ENCODE data around the gene IL6ST. TPM values are rescaled to one million over a fixed set of nuclear protein-coding genes. Genes with fewer than 3 reads are reported as not detected.
A peak's percentile ranks its signal among the peaks of the same experiment; 100 is the strongest.

IL6ST gene
- total and polyA plus RNA-seq, 2 donors (not counting 1 experiment from before 2014, with no cell fraction given) = 768 to 978 TPM

DNA sequence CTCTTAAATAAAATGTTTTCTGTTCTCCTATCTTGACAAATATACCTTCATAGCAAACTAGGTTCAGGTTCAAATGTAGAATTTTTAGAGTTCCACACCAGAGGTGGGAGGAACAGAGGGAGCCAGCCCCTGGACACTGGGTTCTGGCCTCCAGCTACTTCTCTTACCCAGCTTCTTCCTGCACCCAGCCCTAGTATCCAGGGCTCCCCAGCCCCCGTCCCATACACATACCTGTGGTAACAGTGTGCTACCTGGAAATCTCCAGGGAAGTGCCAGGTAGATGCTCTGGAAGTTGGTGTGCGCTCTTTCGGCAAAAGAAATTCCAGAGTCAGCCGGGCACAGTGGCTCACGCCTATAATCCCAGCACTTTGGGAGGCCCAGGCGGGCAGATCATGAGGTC lies 33.9 kb upstream of the IL6ST start:
- H3K4me3 ChIP-seq (replicated peaks in 1 of 4; ENCODE audit: control extremely low read depth in 1 of 4, insufficient read depth in 1 of 4, low read depth in 3 of 4, low read length in 4 of 4) = no peak overlapping the region
- H3K9me3 ChIP-seq (ENCODE audit: control insufficient read depth, insufficient read depth, low read depth, low read length) = no peaks in the 10 kb centered on the region
- H3K4me2 ChIP-seq (ENCODE audit: extremely low read depth, insufficient read depth, low read length) = no peak overlapping the region
- no peak for TF ChIP-seq EZH2 (IDR thresholded peaks at IDR 0.05; ENCODE audit: low read length, missing control alignments)
- TF ChIP-seq, protein P1, sequence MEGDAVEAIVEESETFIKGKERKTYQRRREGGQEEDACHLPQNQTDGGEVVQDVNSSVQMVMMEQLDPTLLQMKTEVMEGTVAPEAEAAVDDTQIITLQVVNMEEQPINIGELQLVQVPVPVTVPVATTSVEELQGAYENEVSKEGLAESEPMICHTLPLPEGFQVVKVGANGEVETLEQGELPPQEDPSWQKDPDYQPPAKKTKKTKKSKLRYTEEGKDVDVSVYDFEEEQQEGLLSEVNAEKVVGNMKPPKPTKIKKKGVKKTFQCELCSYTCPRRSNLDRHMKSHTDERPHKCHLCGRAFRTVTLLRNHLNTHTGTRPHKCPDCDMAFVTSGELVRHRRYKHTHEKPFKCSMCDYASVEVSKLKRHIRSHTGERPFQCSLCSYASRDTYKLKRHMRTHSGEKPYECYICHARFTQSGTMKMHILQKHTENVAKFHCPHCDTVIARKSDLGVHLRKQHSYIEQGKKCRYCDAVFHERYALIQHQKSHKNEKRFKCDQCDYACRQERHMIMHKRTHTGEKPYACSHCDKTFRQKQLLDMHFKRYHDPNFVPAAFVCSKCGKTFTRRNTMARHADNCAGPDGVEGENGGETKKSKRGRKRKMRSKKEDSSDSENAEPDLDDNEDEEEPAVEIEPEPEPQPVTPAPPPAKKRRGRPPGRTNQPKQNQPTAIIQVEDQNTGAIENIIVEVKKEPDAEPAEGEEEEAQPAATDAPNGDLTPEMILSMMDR (conservative IDR thresholded peaks at IDR 0.05 in 1 of 2, IDR thresholded peaks at IDR 0.05 in 1 of 2; ENCODE audit: low read depth in 1 of 2, low read length in 2 of 2) = no peak
- no peak overlapping the region for H3K9ac ChIP-seq (ENCODE audit: insufficient read depth, low read length)
- H3K79me2 ChIP-seq (ENCODE audit: control insufficient read depth, insufficient read depth, low read length) = no peaks in the 10 kb centered on the region
- H3K4me1 ChIP-seq (ENCODE audit: control insufficient read depth, extremely low read depth, insufficient read depth, low read length) = peaks cover 5% of the 10 kb centered on the region
- DNase-seq (ENCODE audit: low read depth in 2 of 2) = no peak
- no peak overlapping the region for H3K27ac ChIP-seq (ENCODE audit: insufficient read depth, low read length)
- no peaks in the 10 kb centered on the region for H3K36me3 ChIP-seq (ENCODE audit: control insufficient read depth, insufficient read depth, low read length)
- H4K20me1 ChIP-seq (ENCODE audit: control insufficient read depth, extremely low read depth, insufficient read depth, low read length) = no peaks in the 10 kb centered on the region
- H2AFZ ChIP-seq (ENCODE audit: low read length) = no peak overlapping the region
- H3K27me3 ChIP-seq (ENCODE audit: control insufficient read depth, insufficient read depth, low read length) = no peaks in the 10 kb centered on the region

DNA sequence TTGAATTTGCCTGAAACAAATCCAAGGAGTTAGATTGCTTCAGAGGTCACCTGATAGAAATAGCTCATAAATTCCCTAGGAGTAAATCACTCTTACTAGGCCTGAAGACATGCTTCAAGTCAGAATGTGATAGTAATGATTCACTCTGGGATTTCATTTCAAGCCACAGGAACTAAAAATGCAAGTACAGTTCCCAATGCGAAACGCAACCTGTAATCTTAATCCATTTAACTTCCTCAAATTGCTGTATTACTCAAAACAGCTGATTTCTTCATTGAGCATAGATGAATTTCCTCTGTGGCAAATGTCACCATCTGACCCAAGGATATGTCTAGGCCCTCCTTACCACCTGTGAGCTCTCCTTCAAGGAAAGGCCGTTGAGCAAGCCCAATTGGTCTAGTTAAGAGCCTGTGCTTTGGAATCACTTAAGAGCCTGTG lies 32.1 kb upstream of the IL6ST start:
- no peaks in the 10 kb centered on the region for H4K20me1 ChIP-seq (ENCODE audit: control insufficient read depth, extremely low read depth, insufficient read depth, low read length)
- H2AFZ ChIP-seq (ENCODE audit: low read length) = no peak overlapping the region
- H3K9ac ChIP-seq (ENCODE audit: insufficient read depth, low read length) = no peak overlapping the region
- peak overlapping the region; percentile 28 for H3K4me2 ChIP-seq (ENCODE audit: extremely low read depth, insufficient read depth, low read length)
- H3K4me1 ChIP-seq (ENCODE audit: control insufficient read depth, extremely low read depth, insufficient read depth, low read length) = peaks cover 5% of the 10 kb centered on the region
- no peak for TF ChIP-seq EZH2 (IDR thresholded peaks at IDR 0.05; ENCODE audit: low read length, missing control alignments)
- TF ChIP-seq, protein P1 (conservative IDR thresholded peaks at IDR 0.05 in 1 of 2, IDR thresholded peaks at IDR 0.05 in 1 of 2; ENCODE audit: low read depth in 1 of 2, low read length in 2 of 2) = no peak
- H3K4me3 ChIP-seq (replicated peaks in 1 of 4; ENCODE audit: control extremely low read depth in 1 of 4, insufficient read depth in 1 of 4, low read depth in 3 of 4, low read length in 4 of 4) = no peak overlapping the region
- no peaks in the 10 kb centered on the region for H3K36me3 ChIP-seq (ENCODE audit: control insufficient read depth, insufficient read depth, low read length)
- no peak overlapping the region for H3K27ac ChIP-seq (ENCODE audit: insufficient read depth, low read length)
- peak; percentile 80 to 93 for DNase-seq (ENCODE audit: low read depth in 2 of 2)
- H3K79me2 ChIP-seq (ENCODE audit: control insufficient read depth, insufficient read depth, low read length) = no peaks in the 10 kb centered on the region
- no peaks in the 10 kb centered on the region for H3K9me3 ChIP-seq (ENCODE audit: control insufficient read depth, insufficient read depth, low read depth, low read length)
- no peaks in the 10 kb centered on the region for H3K27me3 ChIP-seq (ENCODE audit: control insufficient read depth, insufficient read depth, low read length)

DNA sequence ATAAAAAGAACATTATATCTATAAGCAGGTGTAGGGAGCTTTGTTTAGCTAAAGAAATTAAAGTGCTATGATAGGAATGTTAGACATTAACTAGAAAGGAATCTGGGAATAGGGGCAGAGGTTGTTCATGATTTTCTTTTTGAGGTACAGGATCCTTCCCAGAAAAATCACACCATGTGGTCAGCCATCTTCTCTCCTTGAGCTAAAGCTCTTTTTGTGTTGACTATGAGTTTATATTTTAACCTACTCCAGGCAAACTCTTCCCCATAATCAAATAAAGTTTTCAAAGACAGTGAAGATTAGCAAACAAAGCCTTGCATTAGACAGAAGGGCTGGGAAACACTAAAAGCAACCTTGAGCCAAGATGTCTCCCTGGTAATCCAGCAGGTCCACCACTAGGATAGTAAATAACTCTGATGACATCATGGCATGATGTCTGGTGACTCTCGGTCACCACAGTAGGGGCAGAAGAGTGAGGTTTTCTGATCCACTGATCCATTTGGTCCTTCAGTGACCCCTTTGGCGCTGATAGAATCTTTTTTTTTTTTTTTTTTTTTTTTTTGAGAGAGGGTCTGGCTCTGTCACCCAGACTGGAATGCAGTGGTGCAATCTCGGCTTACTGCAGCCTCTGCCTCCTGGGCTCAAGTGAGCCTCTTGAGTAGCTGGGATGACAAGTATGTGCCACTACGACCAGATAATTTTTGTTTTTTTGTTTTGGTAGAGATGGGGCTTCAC lies 30.6 kb upstream of the IL6ST start:
- peaks cover 5% of the 10 kb centered on the region for H3K4me1 ChIP-seq (ENCODE audit: control insufficient read depth, extremely low read depth, insufficient read depth, low read length)
- H3K9ac ChIP-seq (ENCODE audit: insufficient read depth, low read length) = no peak overlapping the region
- no peaks in the 10 kb centered on the region for H3K27me3 ChIP-seq (ENCODE audit: control insufficient read depth, insufficient read depth, low read length)
- TF ChIP-seq EZH2 (IDR thresholded peaks at IDR 0.05; ENCODE audit: low read length, missing control alignments) = no peak
- TF ChIP-seq, protein P1 (conservative IDR thresholded peaks at IDR 0.05 in 1 of 2, IDR thresholded peaks at IDR 0.05 in 1 of 2; ENCODE audit: low read depth in 1 of 2, low read length in 2 of 2) = no peak
- H3K27ac ChIP-seq (ENCODE audit: insufficient read depth, low read length) = peak overlapping the region; percentile 41
- no peak overlapping the region for H3K4me3 ChIP-seq (replicated peaks in 1 of 4; ENCODE audit: control extremely low read depth in 1 of 4, insufficient read depth in 1 of 4, low read depth in 3 of 4, low read length in 4 of 4)
- H2AFZ ChIP-seq (ENCODE audit: low read length) = no peak overlapping the region
- no peaks in the 10 kb centered on the region for H4K20me1 ChIP-seq (ENCODE audit: control insufficient read depth, extremely low read depth, insufficient read depth, low read length)
- no peak for DNase-seq (ENCODE audit: low read depth in 2 of 2)
- H3K79me2 ChIP-seq (ENCODE audit: control insufficient read depth, insufficient read depth, low read length) = no peaks in the 10 kb centered on the region
- no peaks in the 10 kb centered on the region for H3K9me3 ChIP-seq (ENCODE audit: control insufficient read depth, insufficient read depth, low read depth, low read length)
- H3K36me3 ChIP-seq (ENCODE audit: control insufficient read depth, insufficient read depth, low read length) = no peaks in the 10 kb centered on the region
- H3K4me2 ChIP-seq (ENCODE audit: extremely low read depth, insufficient read depth, low read length) = no peak overlapping the region

Data from fibroblast of lung (primary cell).